ENCODE measurements around the gene OR6B3. TPM values are rescaled to one million over a fixed set of nuclear protein-coding genes. Genes with fewer than 3 reads are reported as not detected.

OR6B3 gene
- total RNA-seq, 1 experiment from 2014 or later = not detected

DNA sequence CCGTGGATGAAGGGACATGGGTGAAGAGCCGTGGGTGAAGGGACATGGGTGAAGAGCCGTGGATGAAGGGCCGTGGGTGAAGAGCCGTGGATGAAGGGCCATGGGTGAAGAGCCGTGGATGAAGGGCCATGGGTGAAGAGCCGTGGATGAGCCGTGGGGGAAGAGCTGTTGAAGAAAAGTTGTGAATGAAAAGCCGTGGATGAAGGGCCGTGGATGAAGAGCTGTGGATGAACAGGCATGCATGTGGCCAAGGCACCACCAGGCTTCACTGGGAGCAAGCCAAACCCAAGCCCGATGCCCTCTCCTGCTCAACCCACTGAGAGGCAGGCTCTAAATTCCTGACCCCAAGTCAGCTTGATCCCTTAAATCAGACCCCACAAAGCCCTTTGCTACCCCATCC lies 10.6 kb downstream of the OR6B3 start:
- Histone ChIP-seq H4K20me1 (ENCODE audit: low read length) (no peaks in the 10 kb centered on the region), H3K36me3 (ENCODE audit: low read depth, low read length) (no peaks in the 10 kb centered on the region), H2AFZ (ENCODE audit: low read length) (no peak overlapping the region), H3K79me2 (ENCODE audit: low read length) (no peaks in the 10 kb centered on the region), H3K9ac (ENCODE audit: low read length) (no peak overlapping the region), H3K27ac (ENCODE audit: low read length) (no peak overlapping the region), H3K4me2 (ENCODE audit: low read length) (no peak overlapping the region), H3K4me3 (ENCODE audit: low read length) (no peak overlapping the region), H3K4me1 (ENCODE audit: insufficient read depth, low read length) (no peaks in the 10 kb centered on the region), H3K9me3 (ENCODE audit: low read length) (no peaks in the 10 kb centered on the region), H3K27me3 (ENCODE audit: low read length) (peaks cover 84% of the 10 kb centered on the region), H3K9me2 (replicated peaks; ENCODE audit: low read length) (no peaks in the 10 kb centered on the region), H3F3A (ENCODE audit: low read length, unreplicated experiment) (no peaks in the 10 kb centered on the region)
- no peak for ATAC-seq
- BruUV-seq (replicated peaks) = no TSS peak
- intact Hi-C loops (cut with micrococcal nuclease) = no loop called here
- no peak for TF ChIP-seq EZH2 (IDR thresholded peaks at IDR 0.05; ENCODE audit: low read length, unreplicated experiment)
- TF ChIP-seq, protein P1, sequence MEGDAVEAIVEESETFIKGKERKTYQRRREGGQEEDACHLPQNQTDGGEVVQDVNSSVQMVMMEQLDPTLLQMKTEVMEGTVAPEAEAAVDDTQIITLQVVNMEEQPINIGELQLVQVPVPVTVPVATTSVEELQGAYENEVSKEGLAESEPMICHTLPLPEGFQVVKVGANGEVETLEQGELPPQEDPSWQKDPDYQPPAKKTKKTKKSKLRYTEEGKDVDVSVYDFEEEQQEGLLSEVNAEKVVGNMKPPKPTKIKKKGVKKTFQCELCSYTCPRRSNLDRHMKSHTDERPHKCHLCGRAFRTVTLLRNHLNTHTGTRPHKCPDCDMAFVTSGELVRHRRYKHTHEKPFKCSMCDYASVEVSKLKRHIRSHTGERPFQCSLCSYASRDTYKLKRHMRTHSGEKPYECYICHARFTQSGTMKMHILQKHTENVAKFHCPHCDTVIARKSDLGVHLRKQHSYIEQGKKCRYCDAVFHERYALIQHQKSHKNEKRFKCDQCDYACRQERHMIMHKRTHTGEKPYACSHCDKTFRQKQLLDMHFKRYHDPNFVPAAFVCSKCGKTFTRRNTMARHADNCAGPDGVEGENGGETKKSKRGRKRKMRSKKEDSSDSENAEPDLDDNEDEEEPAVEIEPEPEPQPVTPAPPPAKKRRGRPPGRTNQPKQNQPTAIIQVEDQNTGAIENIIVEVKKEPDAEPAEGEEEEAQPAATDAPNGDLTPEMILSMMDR (conservative IDR thresholded peaks at IDR 0.05; ENCODE audit: low read depth, low read length) = no peak
- TF ChIP-seq EZH2phosphoT487 (IDR thresholded peaks at IDR 0.05; ENCODE audit: borderline replicate concordance, low read length) = no peak
- POLR2A ChIA-PET (ENCODE audit: unreplicated experiment) = no interaction called here
- CTCF ChIA-PET = no interaction called here
- DNase-seq = no peak

DNA sequence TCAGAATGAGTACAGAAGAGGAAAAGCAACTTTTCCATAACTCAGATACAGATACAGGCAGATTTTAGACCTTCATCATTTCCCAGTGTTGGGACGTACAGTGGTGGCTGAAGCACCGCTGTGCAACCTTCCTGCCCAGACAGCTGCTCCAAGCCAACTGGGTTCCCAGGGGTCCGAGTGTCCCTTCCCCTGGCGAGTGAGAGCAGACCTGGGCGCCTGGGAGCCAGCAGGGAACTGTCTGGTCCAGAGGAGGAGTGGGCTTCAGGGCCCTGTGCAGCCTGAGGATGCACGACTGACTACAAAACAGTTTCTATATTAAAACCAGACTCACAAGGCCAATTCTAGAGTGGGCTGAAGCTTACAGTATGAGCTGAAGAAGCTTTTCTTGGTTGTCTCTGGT lies 12.0 kb downstream of the OR6B3 start:
- POLR2A ChIA-PET (ENCODE audit: unreplicated experiment) = no interaction called here
- intact Hi-C loops (cut with micrococcal nuclease) = no loop called here
- no TSS peak for BruUV-seq (replicated peaks)
- Histone ChIP-seq H3K4me2 (ENCODE audit: low read length) (no peak overlapping the region), H3K79me2 (ENCODE audit: low read length) (no peaks in the 10 kb centered on the region), H4K20me1 (ENCODE audit: low read length) (no peaks in the 10 kb centered on the region), H3K9me3 (ENCODE audit: low read length) (no peaks in the 10 kb centered on the region), H3K4me1 (ENCODE audit: insufficient read depth, low read length) (no peaks in the 10 kb centered on the region), H3K9ac (ENCODE audit: low read length) (no peak overlapping the region), H3K27ac (ENCODE audit: low read length) (no peak overlapping the region), H3K27me3 (ENCODE audit: low read length) (peaks cover 83% of the 10 kb centered on the region), H2AFZ (ENCODE audit: low read length) (no peak overlapping the region), H3F3A (ENCODE audit: low read length, unreplicated experiment) (no peaks in the 10 kb centered on the region), H3K36me3 (ENCODE audit: low read depth, low read length) (no peaks in the 10 kb centered on the region), H3K4me3 (ENCODE audit: low read length) (no peak overlapping the region), H3K9me2 (replicated peaks; ENCODE audit: low read length) (no peaks in the 10 kb centered on the region)
- TF ChIP-seq EZH2phosphoT487 (IDR thresholded peaks at IDR 0.05; ENCODE audit: borderline replicate concordance, low read length) (no peak), EZH2 (IDR thresholded peaks at IDR 0.05; ENCODE audit: low read length, unreplicated experiment) (no peak)
- TF ChIP-seq, protein P1 (conservative IDR thresholded peaks at IDR 0.05; ENCODE audit: low read depth, low read length) = no peak
- DNase-seq = no peak
- CTCF ChIA-PET = no interaction called here
- ATAC-seq = no peak

DNA sequence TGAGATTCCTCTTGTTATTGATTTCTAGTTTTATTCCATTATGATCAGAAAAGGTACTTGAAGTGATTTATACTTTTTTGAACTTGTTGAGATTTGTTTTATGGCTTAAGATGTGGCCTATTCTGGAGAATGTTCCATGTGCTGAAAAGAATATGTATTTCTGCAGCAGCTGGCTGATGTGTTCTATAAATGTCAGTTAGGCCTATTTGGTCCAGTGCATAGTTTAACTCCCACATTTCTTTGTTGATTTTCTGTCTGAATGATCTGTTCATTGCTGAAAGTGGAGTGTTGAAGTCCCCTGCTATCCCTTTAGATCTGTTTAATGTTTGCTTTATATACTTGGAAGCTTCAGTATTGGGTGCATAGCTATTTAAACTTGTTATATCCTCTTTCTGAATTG lies 16.0 kb downstream of the OR6B3 start:
- no peaks in the 10 kb centered on the region for H3K79me2 ChIP-seq (ENCODE audit: low read length)
- ChIA-PET POLR2A (ENCODE audit: unreplicated experiment) (interaction anchor here (0.7 kb wide), 1 partner anchor 52 kb away, joined by 3 read pairs; no protein-coding TSS in a partner anchor), CTCF (no interaction called here)
- peaks cover 93% of the 10 kb centered on the region for H3K27me3 ChIP-seq (ENCODE audit: low read length)
- no peaks in the 10 kb centered on the region for H4K20me1 ChIP-seq (ENCODE audit: low read length)
- no peaks in the 10 kb centered on the region for H3K4me1 ChIP-seq (ENCODE audit: insufficient read depth, low read length)
- DNase-seq (no peak), ATAC-seq (no peak)
- H3K4me2 ChIP-seq (ENCODE audit: low read length) = no peak overlapping the region
- TF ChIP-seq EZH2 (IDR thresholded peaks at IDR 0.05; ENCODE audit: low read length, unreplicated experiment) = no peak
- TF ChIP-seq, protein P1 (conservative IDR thresholded peaks at IDR 0.05; ENCODE audit: low read depth, low read length) = no peak
- no peak for TF ChIP-seq EZH2phosphoT487 (IDR thresholded peaks at IDR 0.05; ENCODE audit: borderline replicate concordance, low read length)
- BruUV-seq (replicated peaks) = no TSS peak
- H3K4me3 ChIP-seq (ENCODE audit: low read length) = no peak overlapping the region
- no peaks in the 10 kb centered on the region for H3K9me3 ChIP-seq (ENCODE audit: low read length)
- no peaks in the 10 kb centered on the region for H3F3A ChIP-seq (ENCODE audit: low read length, unreplicated experiment)
- no peak overlapping the region for H3K27ac ChIP-seq (ENCODE audit: low read length)
- no peak overlapping the region for H3K9ac ChIP-seq (ENCODE audit: low read length)
- no peaks in the 10 kb centered on the region for H3K36me3 ChIP-seq (ENCODE audit: low read depth, low read length)
- no peaks in the 10 kb centered on the region for H3K9me2 ChIP-seq (replicated peaks; ENCODE audit: low read length)
- no peak overlapping the region for H2AFZ ChIP-seq (ENCODE audit: low read length)
- intact Hi-C loops (cut with micrococcal nuclease) = no loop called here
